HG03571 (cell line): ENCODE measurements around the gene C9orf50.
"Not testable (repeated sequence)": the region's sequence is repeated elsewhere in the genome, so short reads cannot be mapped to it uniquely, and the experiment has no call there.

Experiments used
- ATAC-seq: cut with Tn5 transposase; IDR thresholded peaks from one replicate; pipeline ENCODE4 v1.9.1; 2021; ENCODE audit not compliant: unreplicated experiment

C9orf50 gene, protein sequence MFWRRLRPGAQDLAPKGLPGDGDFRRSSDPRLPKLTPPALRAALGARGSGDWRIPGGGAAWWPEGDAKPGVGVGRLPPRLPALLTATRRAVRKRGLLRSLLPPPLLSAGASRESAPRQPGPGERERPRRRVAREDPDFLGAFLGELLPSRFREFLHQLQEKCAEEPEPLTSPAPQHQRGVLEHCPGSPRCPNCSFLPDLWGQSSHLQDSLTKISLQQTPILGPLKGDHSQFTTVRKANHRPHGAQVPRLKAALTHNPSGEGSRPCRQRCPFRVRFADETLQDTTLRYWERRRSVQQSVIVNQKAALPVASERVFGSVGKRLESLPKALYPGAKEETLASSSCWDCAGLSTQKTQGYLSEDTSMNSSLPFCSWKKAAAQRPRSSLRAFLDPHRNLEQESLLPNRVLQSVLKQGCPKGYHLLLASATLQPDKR

DNA sequence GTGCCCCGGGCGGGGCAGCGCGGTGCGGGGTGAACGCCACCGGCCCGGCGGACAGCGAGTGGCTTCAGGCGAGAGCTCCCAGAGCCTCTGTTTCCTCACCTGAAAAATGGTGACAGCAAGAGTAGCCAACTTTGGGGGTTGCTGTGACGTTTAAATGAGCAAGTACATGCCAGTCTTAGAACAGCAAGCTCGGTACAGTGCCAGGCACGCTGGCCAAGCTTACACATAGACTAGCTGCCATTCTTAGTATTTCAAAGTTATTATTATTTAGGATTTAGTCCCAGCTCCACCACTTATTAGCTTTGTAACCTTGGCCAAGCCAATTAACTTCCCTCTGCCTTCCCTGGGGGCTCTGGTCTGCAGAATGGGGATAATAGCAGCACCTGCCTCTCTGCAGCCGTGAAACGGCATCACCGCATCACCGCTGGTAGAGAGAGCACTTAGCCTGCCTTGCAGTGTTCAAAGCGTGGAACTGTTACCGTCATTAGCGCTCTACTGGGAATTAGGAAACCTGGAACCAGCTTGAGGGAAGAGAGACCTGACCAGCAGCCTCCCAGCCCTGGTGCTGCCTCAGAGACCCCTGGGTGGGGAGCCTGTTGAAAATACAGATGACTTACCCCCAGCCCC lies at the start of gene C9orf50:
TSS of gene C9orf50 (minus strand) at position 433 of the 627 bp plus-strand sequence. CDS start 527 bp downstream, outside the sequence.
- no peak for ATAC-seq

DNA sequence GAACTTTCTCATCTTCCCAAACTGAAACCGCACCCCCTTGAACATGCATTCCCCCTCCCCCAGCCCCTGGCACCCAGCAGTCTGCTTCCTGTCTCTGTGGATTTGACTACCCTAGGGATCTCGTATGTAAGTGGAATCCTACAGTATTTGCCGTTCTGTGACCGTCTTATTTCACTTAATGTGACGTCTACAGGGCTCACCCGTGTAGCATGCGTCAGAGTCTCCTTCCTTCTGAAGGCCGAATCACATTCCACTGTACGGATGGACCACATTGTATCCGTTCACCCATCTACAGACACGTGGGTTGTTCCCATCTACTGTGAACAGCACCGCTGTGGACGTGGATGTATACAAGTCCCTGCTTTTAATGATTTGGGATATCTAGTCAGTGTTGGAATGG lies 49.0 kb upstream of the C9orf50 start:
- no peak for ATAC-seq

DNA sequence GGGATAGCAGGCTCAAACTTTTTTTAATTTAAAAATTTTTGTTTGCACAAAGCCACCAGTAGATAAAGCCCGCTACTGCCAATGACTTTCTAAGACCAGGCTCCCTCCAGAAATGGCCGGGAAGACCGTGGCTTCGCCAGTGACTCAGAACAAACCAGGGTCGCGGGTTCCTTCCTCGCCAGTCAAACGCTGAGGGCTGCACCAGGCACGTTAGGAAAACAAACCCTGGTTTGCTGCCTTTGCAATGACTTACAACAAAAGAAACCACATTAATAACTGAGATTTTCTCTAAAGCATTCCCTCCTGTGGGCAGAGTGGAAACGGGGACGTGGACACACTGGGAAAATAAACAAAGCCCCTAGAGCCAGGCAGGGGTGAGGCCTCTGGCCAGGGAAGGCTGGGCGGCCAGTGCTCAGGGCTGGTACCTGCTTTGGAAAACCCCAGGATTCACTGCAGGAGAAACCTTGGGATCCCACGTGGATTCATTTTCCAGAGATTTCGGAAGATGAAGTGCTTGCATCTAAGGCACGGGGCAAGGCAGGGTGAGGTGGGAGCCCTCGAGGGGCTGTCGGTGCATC lies 48.3 kb upstream of the C9orf50 start:
- ATAC-seq: no peak

DNA sequence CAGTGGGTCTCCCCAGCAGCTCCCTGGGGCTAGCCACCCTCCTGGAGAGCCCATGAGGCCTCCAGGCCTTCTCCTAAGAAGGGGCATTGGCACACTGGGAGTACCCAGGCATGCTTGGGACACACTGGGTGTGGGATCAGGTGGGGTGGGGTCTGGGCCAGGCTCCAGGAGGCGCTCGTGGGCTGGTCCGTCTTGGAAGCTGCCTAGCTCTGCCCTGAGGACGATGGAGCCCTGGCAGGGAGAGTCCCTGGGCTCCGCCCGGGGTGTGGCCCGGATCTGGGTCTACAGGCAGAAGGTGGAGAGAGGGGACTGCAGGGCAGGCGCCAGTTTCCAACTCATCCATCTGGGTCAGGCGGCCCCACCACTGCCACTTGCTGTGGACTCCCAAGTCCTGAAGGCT lies 46.9 kb upstream of the C9orf50 start:
- ATAC-seq: no peak

DNA sequence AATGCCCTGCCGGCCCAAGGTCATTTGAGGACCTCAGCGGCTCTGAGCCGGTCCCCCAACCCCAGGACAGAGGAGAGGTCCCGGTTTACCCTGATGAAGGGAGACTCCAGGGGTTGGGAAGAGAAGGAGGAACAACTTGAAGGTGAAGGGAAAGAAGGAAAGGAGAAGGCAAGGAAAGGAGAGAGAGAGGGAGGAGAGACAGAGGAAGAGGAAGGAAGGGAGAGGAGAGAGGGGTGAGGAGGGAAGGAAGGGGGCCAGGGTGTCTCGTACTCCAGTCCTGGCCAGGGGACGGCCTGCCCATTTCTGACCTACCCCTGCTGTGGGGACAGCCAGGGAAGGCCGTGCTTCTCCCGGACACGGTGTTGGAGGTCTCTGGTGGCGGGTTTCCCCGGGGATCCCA lies 46.5 kb upstream of the C9orf50 start:
- ATAC-seq: no peak

DNA sequence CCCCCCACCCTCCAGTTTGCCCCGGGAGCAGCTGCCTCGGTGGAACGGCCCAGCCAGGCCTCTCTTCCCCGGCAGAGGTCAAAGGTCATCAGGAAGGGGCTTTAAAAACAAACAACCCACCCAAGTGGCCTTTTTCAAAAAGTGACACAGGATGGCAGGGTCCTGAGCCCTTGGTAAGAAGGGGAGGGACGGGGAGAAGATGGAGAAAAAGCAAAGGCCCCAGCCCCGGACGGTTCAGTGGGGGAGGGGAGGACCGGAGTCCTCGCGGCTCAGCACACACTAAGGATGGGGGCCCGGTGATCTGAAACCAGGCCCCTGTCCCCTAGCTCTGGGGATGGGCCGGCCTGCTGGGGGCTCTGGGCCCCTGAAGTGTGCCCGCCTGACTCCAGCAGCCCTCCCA lies 45.7 kb upstream of the C9orf50 start:
- no peak for ATAC-seq

DNA sequence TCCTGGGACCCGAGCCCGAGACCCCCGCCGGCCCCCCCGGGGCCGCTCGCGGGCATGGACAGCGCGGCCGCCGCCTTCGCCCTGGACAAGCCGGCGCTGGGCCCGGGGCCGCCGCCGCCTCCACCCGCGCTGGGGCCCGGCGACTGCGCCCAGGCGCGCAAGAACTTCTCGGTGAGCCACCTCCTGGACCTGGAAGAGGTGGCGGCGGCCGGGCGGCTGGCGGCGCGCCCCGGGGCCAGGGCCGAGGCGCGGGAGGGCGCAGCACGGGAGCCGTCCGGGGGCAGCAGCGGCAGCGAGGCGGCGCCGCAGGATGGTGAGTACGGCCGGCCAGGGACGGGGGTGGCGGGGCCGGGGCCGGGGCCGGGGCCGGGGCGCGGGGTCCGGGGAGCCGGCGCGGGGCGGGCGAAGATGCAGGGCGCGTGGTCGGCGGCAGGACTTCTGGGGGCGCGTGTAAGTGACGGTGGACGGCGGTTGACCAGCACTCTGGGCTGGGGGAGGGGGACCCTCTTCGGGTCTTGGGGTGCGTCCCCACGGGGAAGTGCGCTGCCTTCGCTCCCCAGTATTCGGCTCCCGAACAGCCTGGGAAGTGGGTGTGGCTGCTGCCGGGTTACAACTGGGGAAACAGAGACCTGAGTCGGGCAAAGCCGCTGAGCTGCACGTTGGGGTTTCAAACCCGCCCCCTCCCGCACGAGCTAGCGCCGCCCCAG lies 45.1 kb upstream of the C9orf50 start:
- ATAC-seq: no peak

DNA sequence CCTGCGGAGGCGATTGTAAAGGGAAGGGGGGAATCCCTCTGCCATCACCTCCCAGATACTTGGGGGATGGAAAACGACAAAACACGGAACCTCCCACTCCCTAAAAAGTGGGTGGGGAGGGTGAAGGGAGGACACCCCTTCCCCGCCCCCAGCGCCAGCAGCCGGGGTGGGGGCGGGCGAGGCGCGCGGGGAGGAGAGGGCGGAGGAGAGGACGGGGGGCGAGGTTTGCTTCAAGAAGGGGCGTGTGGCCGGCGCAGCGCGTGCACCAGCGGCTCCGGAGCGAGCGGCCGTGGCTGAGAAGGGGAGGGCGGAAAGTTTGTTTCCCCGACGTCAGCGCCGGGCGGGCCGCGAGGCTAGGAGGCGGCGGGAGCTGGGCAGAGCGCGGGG lies 44.5 kb upstream of the C9orf50 start, which contains the start of gene PRRX2:
TSS of gene PRRX2 (plus strand) at position 259 of the 387 bp plus-strand sequence. CDS start 221 bp downstream, outside the sequence.
- ATAC-seq: no peak

DNA sequence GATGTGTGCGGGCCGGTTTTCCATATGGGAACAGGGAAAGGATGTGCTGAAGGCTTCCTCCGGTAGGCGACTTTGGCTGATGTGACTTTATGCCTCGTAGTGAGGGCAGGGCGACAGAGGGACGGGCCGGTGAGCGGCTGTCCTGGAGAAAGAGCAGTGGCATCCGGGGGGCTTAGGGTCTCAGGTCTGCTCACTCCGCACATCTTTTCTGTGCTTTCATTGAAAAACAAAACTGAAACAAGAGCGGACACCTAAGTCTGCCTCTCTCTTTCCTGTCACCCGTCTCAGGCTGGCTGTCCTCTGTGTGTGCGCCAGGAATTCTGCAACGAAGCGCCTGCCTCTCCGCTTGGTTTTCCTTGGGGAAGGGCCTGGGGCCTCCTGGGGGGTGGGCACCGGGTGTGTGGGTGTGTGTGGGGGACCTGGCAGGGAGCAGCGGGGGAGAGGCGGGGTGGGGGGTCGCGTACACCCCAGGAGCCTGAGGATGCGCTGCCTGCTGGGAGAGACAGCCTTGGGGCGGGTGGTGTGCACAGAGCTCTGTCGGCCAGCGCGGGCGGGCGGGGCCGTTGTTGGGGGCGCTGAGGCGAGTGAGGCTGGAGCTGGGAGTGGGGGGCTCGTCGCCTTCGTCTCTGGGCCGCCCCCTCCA lies 44.0 kb upstream of the C9orf50 start:
- ATAC-seq: no peak

DNA sequence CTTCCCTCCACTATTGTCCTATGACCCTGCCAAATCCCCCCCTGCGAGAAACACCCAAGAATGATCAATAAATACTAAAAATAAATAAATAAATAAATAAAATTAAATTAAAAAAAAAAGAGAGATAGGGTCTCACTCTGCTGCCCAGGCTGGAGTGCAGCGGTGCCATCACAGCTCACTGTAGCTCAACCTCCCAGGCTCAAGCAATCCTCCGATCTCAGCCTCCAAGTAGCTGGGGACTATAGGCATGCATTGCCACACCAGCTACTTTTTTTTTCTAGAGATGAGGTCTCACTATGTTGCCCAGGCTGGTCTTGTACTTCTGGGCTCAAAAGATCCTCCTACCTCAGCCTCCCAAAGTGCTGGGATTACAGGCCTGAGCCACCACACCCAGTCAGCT lies 41.3 kb upstream of the C9orf50 start:
- not testable (repeated sequence) for ATAC-seq

DNA sequence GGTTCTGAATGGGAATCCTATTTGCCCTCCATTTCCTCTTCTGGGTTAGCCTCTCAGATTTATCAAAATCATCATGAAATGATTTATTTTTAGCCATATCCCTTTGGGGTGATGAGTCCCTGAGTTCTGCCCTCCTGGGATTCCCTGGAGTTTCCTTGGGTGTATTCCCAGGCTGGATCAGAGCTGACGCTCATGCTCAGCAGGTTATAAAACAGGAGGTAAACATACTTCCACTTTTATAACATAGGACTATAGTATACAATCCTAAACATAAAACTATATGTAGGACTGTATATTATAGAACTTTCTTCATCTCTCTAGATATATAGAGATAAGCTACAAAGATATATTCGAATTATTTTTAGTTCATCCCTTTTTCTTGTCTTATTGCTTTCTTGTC lies 40.1 kb upstream of the C9orf50 start:
- ATAC-seq: no peak

DNA sequence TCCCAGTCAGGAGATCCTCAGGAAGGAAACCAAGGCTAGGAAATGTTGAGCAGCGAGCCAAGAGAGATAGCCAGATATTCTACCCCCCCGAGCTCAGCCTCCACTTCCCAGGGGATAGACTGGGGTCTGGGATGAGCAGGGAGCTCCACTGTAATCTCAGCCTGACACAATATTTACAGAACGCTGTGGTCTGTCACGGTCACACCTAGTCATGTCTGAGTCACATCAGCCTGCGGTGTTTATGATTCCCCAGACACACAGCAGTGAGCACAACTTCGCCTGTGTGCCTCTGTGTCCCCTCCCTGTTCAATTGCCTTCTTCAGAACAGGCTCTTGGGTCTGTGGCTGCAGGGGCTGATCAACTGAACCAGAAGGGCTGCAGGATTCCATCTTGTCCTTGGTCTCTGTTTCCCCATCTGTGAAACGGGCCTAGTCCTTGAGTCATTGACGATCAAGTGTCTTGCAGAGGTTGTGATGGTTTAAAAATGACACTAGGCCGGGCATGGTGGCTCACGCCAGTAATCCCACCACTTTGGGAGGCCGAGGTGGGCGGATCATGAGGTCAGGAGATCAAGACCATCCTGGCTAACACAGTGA lies 36.0 kb upstream of the C9orf50 start:
- ATAC-seq: no peak

DNA sequence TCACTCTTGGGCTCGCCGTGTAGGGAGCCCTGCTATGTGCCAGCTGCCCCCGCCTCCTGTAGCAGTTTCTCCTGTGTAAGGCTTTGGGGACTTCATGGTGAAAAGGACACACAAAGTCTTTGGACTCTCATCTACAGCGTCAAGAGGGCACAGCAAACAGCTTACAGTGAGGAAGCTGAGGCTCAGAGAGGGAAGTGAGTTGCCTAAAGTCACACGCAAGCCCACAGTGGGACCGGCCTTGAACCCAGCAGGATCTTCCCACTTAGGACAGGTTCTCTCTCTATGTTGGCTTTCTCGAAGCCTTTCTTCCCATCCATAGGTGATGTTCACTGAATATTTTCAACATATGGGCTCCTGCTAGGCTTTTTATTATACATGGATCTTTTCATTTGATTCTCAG lies 34.8 kb upstream of the C9orf50 start:
- ATAC-seq: no peak

DNA sequence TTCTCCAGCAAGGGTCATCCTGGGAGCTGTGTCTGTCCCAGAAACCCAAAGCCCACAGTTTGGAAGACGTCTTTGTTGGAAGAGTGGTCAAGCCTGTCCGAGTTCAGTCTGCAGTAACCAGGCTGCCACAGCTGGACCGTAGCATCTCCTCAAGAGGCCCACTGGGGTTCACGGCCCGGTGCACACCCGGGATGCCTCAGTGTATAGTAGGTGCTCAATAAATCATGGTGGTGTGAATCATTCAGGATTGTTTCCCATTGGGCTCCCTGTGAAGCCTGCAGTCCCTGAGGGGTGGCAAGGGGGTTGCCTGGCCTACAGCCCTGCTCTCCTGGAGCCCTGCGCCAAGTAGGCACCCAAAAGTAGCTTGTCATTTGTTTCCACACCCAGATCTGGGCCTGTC lies 34.3 kb upstream of the C9orf50 start:
- no peak for ATAC-seq

DNA sequence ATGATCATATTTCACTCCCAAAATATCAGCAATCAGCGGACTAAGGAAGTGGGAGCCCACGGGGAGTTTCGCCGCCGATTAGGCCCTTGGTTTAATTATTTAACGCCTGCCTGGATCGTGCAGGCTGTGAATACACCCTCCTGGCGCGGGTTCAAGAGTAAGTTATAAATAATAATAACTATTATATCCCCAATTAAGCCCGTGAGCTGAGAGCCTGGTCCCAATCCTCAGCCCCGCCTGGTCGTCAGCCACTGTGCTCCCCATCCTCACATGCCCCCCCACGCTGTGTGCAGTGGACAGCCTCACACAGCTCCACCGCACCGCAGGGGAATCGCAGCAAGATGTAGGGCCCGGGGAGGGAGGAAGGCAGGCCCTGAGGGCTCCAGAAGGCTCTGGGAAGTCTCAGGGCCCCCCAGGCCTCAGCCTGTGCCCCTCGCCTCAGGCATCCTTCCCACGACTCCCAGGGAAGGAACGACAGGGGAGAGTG lies 33.7 kb upstream of the C9orf50 start:
- ATAC-seq: no peak

DNA sequence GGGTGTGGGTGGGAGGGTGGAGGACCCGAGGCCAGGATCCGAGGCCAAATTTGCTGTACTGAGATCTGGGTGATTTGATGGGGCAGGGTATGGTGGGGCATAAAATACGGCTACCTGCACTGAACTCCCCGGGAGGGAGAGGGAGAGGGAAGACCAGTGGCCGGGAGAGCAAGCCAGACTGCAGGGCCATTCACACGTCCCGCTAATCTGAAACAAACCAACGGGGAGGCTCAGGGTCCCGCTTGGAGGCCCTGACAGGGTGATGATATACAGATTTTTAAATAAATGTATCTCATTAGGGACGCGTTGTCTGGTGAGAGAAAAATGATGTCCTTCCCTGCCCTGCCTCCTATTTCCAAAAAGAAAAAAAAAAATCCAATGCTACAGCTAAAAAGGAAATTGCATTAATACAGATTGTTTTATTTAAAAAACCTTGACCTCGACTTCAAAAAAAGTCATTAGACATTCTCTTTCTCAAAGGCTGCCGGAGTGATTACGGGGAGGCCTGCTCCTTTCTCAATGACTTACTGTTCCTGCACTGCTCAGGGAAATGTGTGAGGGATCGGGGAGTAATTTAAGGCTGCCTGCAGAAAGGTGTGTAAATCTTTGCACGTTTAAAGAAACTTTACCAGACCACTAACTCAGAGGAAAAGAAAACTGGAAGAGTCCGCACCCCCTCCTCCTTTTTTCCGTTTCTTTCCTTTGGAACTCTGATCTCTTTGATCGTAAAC lies 33.1 kb upstream of the C9orf50 start:
- no peak for ATAC-seq

DNA sequence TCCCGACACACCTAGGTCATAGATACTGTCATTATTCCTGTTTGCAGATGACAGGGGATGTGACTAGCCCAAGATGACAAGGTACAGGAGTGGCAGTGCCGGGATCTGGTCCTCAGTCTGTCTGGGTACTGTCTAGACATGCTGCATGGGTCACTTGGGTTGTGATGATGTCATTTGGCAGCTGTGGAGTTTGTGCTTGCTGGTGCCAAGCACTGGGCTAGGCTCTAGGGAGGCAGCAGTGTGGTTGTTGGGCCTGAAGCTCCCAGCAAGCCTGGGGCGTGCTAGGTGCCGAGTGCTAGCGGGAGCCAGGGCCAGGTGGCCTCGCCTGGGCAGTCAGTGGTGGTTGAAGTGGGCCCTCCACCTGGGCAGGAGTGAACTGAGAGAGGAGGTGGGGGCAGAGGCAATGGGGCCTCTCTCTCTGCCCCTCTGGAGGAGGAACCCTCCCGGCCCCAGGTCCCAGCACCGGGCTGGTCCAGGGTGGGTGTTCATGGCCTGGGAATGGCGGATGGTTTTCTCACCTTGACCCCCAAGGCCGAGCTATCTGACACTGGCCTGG lies 29.9 kb upstream of the C9orf50 start:
- ATAC-seq: no peak

DNA sequence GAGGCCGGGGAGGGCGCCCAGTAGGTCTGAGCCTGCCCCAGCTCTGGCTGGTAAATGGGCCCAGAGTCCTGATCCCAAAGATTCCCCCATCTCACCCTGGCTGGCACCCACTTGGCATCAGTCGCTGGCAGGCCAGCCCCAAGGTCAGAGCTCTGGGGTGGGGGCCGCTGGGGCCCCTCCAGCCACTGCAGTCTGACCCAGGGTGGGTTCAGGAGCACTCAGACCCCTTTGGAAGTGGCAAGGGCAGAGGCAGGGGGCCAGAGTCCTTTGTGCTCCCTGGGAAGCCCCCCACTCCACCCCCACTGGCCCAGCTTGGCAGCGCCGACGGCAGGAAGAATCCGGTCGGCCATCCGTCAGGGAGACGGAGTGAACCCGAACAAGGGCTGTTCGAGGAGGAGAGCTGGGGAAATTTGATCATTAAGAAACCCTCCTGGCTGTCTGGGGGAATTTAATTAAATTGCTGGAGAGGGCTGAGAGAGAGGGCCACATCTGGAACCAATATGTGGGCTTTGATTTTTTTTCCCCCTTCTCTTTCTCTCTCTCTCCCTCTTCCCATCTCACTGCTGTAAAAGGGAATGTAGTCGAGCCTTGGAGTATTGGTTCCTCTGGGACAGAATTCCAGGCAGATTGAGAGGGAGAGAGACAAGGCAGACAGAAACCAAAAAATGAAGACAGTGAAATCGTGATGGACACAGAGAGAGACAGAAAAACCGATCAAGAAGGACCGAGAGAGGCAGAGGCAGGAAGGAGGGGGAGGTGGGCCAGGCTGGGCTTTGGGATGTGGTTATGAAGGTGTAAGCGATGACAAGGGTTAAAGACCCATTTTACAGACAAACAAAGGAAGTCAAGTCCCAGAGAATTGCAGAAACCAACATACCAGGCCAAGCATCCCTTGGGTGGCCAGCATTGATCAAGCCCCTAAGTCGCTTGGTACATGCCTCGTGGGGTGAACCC lies 29.1 kb upstream of the C9orf50 start:
- ATAC-seq: no peak
